Measurements from ENCODE around the gene RFPL3.

GRCh38 chr22:32323513-32324164 lies 34.0 kb upstream of the RFPL3 start:
- TF ChIP-seq, protein P1, sequence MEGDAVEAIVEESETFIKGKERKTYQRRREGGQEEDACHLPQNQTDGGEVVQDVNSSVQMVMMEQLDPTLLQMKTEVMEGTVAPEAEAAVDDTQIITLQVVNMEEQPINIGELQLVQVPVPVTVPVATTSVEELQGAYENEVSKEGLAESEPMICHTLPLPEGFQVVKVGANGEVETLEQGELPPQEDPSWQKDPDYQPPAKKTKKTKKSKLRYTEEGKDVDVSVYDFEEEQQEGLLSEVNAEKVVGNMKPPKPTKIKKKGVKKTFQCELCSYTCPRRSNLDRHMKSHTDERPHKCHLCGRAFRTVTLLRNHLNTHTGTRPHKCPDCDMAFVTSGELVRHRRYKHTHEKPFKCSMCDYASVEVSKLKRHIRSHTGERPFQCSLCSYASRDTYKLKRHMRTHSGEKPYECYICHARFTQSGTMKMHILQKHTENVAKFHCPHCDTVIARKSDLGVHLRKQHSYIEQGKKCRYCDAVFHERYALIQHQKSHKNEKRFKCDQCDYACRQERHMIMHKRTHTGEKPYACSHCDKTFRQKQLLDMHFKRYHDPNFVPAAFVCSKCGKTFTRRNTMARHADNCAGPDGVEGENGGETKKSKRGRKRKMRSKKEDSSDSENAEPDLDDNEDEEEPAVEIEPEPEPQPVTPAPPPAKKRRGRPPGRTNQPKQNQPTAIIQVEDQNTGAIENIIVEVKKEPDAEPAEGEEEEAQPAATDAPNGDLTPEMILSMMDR (IDR thresholded peaks at IDR 0.05; ENCODE audit: low read depth, low read length), result no peak
- no peak for TF ChIP-seq POLR2A (IDR thresholded peaks at IDR 0.05; ENCODE audit: extremely low read depth, insufficient read length)
